Right forelimb (tissue), 1 donor: ENCODE measurements around the gene POMC.
"Not testable (repeated sequence)": the region's sequence is repeated elsewhere in the genome, so short reads cannot be mapped to it uniquely, and the experiment has no call there.

Experiments
- DNase-seq: peaks from one replicate; pipeline ENCODE4 v3.0.0-alpha.2; 2018

The POMC gene

GRCh38 chr2:25131567-25132298, 36.6 kb downstream of the POMC start:
- peak; percentile 48 for DNase-seq

GRCh38 chr2:25131253-25131566, 37.2 kb downstream of the POMC start:
- no peak for DNase-seq

DNA sequence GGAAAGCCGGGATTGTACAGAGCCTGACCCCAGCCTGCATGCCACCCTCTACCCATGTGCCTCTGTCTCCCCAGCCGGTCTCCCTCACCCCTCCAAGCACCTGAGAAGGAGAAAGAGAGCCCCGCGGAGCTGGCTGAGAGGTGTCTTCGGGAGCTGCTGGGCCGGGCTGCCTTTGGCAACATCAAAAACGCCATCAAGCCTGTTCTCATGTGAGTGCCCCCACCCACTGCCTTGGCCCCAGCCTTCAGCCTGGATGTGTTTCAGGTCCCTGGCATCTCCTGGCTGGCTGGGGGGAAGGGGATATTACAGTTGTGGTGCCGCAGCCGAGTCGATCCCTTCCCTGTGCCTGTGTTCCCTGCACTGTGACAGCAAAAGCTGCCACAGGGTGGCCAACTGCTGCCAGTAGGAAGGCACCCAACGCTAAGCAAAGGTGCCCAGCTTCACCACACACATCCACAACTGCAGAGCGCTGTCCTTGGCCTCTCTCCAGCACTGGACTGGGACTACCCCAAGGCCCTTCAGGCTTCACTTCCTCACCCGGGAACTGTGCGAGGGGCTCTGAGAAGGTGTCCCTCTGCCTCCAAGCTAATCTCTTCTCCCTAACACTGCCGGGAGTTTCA, 38.4 kb downstream of the POMC start:
- DNase-seq: no peak

- DNase-seq: no peak
Measured at GRCh38 chr2:25127646-25128045, 40.7 kb downstream of the POMC start.

- not testable (repeated sequence) for DNase-seq
Measured at GRCh38 chr2:25127071-25127470, 41.3 kb downstream of the POMC start.

DNA sequence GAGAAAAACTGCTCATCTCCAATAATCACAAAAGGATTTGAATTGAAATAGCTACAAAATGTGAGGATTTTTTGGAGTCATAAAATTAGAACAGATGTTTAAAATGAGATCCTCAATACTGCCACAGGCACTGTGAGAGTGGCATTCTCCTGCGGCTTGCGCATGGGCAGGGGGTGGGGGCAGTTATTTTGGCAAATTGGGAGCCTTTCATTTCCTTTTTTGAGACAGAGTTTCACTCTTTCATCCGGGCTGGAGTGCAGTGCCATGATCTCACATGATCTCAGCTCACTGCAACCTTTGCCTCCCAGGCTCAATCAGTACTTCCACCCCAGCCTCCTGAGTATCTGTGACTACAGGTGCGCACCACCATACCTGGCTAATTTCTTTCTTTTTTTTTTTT, 42.4 kb downstream of the POMC start:
- DNase-seq: no peak

DNA sequence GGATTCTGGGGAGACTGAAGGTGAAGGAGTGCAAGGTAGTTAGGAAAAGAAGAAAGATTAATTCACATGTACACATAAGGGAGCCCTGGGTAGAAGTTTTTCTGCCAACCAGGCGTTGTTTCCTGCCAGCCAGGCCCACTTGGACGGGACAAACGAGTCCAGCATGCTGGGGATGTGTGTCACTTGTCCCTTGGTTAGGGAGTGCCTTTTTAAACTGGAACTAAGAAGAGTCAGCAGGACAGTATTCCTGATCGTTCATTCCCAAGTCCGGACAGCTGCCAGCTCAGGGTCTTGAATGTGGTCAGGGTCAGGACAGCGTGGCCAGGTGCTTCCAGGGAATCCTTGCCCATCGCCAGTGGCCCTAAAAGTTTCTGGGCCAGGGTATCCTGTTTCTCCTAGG, 43.2 kb downstream of the POMC start:
- no peak for DNase-seq

DNA sequence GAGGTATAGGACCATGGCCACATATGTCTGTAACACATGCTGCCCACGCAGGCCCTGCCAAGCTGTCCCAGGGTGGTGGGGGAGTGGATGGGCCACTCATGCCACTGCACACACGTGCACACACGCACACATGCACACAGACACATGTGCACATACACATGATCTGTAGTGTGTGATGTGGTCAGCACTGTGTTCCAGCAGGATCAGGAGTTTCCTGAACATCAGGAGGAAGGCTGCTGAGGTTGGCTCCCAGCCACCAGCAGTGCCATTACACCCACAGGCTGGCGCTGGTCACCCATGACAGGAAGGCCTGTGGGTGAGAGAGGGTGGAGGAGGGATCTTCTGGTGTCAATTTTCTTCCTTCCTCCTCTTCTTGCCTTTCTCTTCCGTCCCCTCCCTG, 44.7 kb downstream of the POMC start:
- no peak for DNase-seq

DNA sequence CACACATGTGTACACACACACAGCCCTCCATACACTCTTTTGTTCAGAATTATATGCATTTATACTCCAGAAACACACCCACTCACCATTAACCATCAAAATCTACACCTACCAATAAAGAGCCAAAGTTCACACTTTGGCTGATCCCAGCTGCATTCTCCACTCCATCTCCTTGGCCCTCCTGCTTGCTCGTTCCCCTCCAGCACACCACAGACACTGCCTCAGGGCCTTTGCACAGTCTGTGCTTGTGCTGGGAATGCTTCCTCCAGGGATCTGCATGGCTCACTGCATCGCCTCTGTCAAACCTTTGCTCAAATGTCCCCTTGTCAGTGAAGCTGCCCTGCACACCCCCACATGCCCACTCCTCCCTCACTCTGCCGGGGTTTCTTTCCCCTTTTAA, 46.0 kb downstream of the POMC start:
- DNase-seq: no peak

DNA sequence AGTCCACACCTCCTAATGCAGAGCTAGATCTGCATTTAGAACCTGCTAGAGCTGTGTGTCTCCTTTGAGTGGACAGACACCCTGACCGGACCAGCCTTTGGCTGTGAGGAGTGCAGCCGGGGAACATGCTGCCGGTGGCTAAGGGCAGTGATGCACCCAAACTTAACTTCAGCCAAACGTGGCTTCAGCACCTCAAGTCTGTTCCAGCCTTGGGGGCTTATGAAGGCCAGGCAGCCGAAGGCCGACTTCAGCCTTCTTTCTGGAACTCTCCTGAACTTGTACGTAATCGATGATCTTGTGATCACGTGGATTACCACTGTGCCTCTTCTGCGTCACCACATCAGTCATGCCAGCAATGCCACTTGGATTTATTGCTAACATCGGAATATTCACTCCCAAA, 49.1 kb downstream of the POMC start:
- no peak for DNase-seq

GRCh38 chr2:25116956-25117355, 51.4 kb downstream of the POMC start:
- DNase-seq: no peak

- no peak for DNase-seq
Measured at GRCh38 chr2:25115902-25116301, 52.5 kb downstream of the POMC start.

GRCh38 chr2:25115249-25115883, 53.0 kb downstream of the POMC start:
- DNase-seq: no peak

- no peak for DNase-seq
Measured at GRCh38 chr2:25112113-25112512, 56.3 kb downstream of the POMC start.
